ENCODE measurements around the gene MED12L. TPM values are rescaled to one million over a fixed set of nuclear protein-coding genes. Genes with fewer than 3 reads are reported as not detected.
"Not testable (repeated sequence)": the region's sequence is repeated elsewhere in the genome, so short reads cannot be mapped to it uniquely, and the experiment has no call there.

MED12L gene
- total RNA-seq, 2 donors from 2014 or later: 4.4 to 5.8 TPM

GRCh38 chr3:151076626-151077025 is 8.8 kb upstream of the MED12L start:
- H3K36me3 Mint-ChIP-seq (ENCODE audit: insufficient read depth in 2 of 2): no peaks in the 10 kb centered on the region
- H3K27me3 Mint-ChIP-seq (ENCODE audit: low read depth): peaks cover 21% of the 10 kb centered on the region
- H3K27ac Mint-ChIP-seq: no peak overlapping the region
- no peaks in the 10 kb centered on the region for H3K4me1 Mint-ChIP-seq (ENCODE audit: low read depth)
- ATAC-seq (replicated peaks in 1 of 2) (no peak), DNase-seq (no peak)
- no peaks in the 10 kb centered on the region for H3K9me3 Mint-ChIP-seq
- no peak overlapping the region for H3K4me3 Mint-ChIP-seq

DNA sequence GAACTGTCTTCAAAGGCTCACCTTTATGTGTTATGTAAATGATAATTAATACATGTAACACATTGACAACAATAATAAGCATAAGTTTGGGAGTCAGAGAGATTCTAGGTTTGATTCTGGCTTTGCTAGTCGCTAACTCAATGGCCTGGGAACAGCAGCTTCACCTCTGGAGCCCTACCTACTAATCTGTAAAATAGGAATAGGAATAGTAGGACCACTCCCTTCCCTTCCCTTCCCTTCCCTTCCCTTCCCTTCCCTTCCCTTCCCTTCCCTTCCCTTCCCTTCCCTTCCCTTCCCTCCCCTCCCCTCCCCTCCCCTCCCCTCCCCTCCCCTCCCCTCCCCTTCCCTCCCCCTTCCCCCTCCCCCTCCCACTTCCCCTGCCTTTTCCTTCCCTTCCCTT is 4.4 kb upstream of the MED12L start:
- not testable (repeated sequence) for H3K4me3 Mint-ChIP-seq; DNase-seq; H3K4me1 Mint-ChIP-seq (ENCODE audit: low read depth); ATAC-seq (replicated peaks in 1 of 2); H3K36me3 Mint-ChIP-seq (ENCODE audit: insufficient read depth in 2 of 2); H3K27ac Mint-ChIP-seq; H3K9me3 Mint-ChIP-seq
- H3K27me3 Mint-ChIP-seq (ENCODE audit: low read depth): peaks cover 45% of the 10 kb centered on the region

DNA sequence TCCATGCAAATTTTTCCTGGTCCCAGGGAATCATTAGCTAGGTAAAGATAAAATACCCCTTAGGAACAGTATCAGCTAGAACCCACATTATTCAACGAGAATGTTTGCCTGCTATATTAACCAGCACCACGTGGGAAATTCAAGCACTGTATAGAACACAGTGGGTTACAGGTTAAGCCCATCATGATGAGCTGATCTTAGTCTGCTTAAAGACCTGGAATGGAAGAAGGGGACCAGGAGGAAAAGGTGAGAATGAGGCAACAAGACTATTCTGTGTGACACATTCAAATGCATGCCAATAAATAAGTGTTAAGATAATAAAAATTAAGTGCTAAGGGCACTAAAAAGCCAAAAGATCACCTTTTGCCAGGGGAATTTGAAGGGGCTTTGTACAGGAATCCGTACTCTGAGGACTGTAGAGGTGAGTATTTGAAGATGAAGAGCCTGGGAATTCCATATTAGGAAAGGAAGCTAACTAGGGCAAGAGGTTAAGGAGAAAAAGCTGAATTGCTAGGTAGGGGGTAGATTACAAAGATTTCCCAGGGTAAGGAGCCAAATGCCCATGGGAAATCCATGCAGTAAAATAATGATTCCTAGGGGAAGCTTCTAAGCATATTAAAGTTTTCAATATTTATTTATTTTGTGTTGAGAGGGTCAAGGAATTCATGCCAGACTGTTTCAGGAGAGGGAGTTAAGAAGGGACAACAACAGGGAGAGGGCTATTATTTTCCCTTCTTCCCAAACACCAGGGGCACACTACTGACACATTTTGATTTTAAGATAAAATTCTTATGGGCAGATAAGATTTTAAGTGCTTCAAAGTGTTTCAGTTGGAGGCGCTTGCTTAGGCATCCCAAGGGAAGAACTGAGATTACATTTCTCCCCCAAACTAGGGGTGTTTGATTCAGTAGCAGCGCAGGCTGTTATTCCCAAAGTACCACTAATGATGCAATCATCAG is 2.3 kb upstream of the MED12L start:
- no peak overlapping the region for H3K4me3 Mint-ChIP-seq

DNA sequence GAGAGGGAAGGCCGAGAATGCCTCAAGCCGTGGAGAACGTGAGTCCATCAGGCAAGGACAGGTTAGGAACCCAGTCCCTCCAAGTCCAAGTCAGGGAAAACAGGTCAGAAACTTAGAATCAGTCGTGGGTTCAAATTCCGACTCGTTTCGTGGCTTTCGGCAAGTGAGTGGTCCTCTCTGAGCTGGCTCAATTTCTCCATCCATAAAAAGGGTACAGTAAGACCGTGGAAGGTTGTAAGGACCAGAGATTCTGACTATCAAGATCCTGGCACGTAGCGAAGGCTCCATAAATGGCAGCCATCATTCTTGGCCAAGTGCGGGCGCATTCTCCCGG is 604 bp upstream of the MED12L start:
- Mint-ChIP-seq H3K4me1 (ENCODE audit: low read depth) (peaks cover 4% of the 10 kb centered on the region), H3K9me3 (no peaks in the 10 kb centered on the region), H3K36me3 (ENCODE audit: insufficient read depth in 2 of 2) (peaks cover 3% of the 10 kb centered on the region in 2 donors), H3K4me3 (peak overlapping the region; percentile 73 to 78), H3K27me3 (ENCODE audit: low read depth) (peaks cover 53% of the 10 kb centered on the region), H3K27ac (no peak overlapping the region)
- DNase-seq: no peak
- ATAC-seq (replicated peaks in 1 of 2): no peak

More for the DNA sequence above, 2.3 kb upstream of the MED12L start:
- DNase-seq (no peak), ATAC-seq (replicated peaks in 1 of 2) (no peak)
- Mint-ChIP-seq H3K9me3 (no peaks in the 10 kb centered on the region), H3K27ac (no peak overlapping the region), H3K27me3 (ENCODE audit: low read depth) (peaks cover 62% of the 10 kb centered on the region), H3K4me1 (ENCODE audit: low read depth) (peaks cover 4% of the 10 kb centered on the region), H3K36me3 (ENCODE audit: insufficient read depth in 2 of 2) (peaks cover 3% of the 10 kb centered on the region in 2 donors)

DNA sequence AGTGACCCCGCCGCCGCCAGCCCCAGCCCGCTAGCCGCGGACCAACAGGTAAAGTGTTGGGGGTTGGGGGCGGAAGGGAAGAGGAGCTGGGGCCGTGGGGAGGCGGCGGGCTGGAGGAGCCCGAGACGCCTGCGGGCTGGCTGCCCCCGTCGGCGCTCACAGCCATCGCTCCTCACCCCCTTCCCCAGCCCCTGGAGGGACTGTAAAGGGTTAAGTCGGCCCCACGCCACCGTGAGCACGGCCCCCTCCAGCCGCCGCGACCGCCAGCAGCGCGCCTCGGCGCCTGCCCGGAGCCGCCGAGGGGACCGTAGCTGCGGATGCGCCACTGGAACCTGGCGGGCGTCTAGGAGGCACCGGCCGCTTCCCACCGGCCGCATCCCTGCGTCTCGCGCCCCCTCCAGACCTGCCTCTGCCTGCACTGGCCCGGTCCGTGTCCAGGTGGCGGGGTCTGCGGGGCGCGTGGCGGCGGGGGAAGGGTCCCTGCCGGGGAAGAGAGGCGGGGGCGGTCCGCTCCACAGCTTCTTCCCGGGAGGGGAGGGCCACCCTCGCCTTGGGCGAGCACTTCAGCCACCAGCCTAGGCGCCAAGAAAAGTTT is 522 bp downstream of the MED12L start:
- ATAC-seq (replicated peaks in 1 of 2) (peak; percentile 41 to 47), DNase-seq (peak; percentile 38 to 41)
- no peaks in the 10 kb centered on the region for H3K9me3 Mint-ChIP-seq
- H3K4me1 Mint-ChIP-seq (ENCODE audit: low read depth): peaks cover 4% of the 10 kb centered on the region
- H3K27me3 Mint-ChIP-seq (ENCODE audit: low read depth): peaks cover 42% of the 10 kb centered on the region
- H3K27ac Mint-ChIP-seq: no peak overlapping the region
- H3K36me3 Mint-ChIP-seq (ENCODE audit: insufficient read depth in 2 of 2): peaks cover 3 to 5% of the 10 kb centered on the region in 2 donors
- peak overlapping the region; percentile 90 to 91 for H3K4me3 Mint-ChIP-seq

DNA sequence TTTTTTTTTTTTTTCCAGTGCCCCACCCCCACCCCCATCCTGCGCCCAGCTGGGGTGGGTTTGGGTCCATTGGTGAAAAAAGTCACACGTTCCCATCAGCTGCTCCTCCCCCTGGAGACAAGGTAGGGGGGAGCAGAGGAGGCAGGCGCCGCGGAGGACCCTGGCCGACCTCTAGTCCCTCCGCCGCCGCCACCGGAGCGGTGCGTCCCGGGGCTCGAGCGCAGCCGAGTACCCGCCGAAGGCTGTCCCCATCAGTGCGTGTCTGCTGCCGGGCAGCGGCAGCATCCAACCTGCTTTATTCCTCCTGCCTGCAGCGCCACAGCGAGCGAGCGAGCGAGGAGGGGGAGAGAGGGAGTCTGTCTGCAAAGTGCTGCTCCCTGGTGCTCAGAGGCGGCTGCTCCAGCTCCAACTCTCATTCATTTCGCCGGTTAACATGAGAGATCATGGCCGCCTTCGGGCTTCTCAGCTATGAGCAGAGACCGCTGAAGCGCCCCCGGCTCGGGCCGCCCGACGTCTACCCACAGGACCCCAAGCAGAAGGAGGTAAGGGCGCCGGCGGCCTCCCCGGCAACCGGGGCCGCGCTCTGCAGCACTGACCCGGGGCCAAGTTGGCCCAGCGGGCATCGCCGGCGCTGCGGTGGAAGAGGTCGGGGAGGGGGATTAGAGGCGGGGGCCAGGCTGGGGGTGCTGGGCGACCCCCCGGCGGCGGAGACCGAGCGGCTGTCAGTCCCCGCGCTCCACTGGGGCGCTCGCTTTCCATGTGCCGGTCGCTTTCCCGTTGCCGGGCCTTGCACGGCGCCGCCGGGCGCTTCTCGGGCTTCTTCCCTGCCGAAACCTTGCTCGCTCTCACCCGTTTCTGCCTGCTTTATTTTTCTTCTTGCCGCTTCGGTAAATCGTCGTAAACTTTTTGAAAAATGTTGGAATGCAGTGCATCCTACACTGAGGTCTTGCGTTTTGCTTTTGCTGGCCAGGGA is 1.3 kb downstream of the MED12L start:
- peaks cover 42% of the 10 kb centered on the region for H3K27me3 Mint-ChIP-seq (ENCODE audit: low read depth)
- H3K4me3 Mint-ChIP-seq: peak overlapping the region; percentile 90 to 91
- H3K27ac Mint-ChIP-seq: no peak overlapping the region
- peaks cover 3 to 5% of the 10 kb centered on the region in 2 donors for H3K36me3 Mint-ChIP-seq (ENCODE audit: insufficient read depth in 2 of 2)
- ATAC-seq (replicated peaks in 1 of 2): peak; percentile 83 to 86
- H3K4me1 Mint-ChIP-seq (ENCODE audit: low read depth): peaks cover 4% of the 10 kb centered on the region
- peak; percentile 72 to 81 for DNase-seq
- no peaks in the 10 kb centered on the region for H3K9me3 Mint-ChIP-seq

DNA sequence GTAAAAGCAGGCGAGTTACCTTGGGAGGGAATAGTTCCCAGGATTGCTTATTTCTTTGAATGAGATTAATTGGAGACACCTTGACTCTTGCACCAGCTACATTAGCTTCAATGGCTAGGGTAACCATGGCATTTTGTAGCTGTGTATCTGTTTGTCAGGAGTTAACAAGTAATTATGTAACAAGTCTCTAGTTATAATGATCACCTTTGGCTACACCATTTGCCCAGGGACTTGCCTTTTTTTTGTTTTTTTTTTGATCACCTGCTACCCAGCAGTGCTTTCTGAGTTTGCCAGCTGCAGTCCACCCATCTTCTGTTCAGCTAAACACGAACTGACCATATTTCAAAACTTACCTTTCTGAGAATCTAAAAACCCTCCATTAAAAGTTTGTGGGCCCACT is 2.2 kb downstream of the MED12L start:
- Mint-ChIP-seq H3K27ac (no peak overlapping the region), H3K4me3 (peak overlapping the region; percentile 73 to 90), H3K27me3 (ENCODE audit: low read depth) (peaks cover 48% of the 10 kb centered on the region), H3K36me3 (ENCODE audit: insufficient read depth in 2 of 2) (peaks cover 3 to 5% of the 10 kb centered on the region in 2 donors), H3K4me1 (ENCODE audit: low read depth) (peaks cover 4% of the 10 kb centered on the region), H3K9me3 (no peaks in the 10 kb centered on the region)
- DNase-seq (no peak), ATAC-seq (replicated peaks in 1 of 2) (no peak)

- ATAC-seq (replicated peaks in 1 of 2): no peak
- peaks cover 0 to 3% of the 10 kb centered on the region in 2 donors for H3K36me3 Mint-ChIP-seq (ENCODE audit: insufficient read depth in 2 of 2)
- no peak overlapping the region for H3K27ac Mint-ChIP-seq
- peaks cover 35% of the 10 kb centered on the region for H3K27me3 Mint-ChIP-seq (ENCODE audit: low read depth)
- no peak for DNase-seq
- no peak overlapping the region for H3K4me3 Mint-ChIP-seq
- no peaks in the 10 kb centered on the region for H3K9me3 Mint-ChIP-seq
- H3K4me1 Mint-ChIP-seq (ENCODE audit: low read depth): no peaks in the 10 kb centered on the region
Measured at GRCh38 chr3:151091685-151092345, 6.4 kb downstream of the MED12L start.

GRCh38 chr3:151093148-151093547 is 7.7 kb downstream of the MED12L start:
- Mint-ChIP-seq H3K36me3 (ENCODE audit: insufficient read depth in 2 of 2) (peaks cover 2 to 5% of the 10 kb centered on the region in 2 donors), H3K9me3 (peaks cover 0 to 2% of the 10 kb centered on the region in 2 donors), H3K4me1 (ENCODE audit: low read depth) (no peaks in the 10 kb centered on the region), H3K4me3 (no peak overlapping the region), H3K27ac (no peak overlapping the region), H3K27me3 (ENCODE audit: low read depth) (peaks cover 28% of the 10 kb centered on the region)
- ATAC-seq (replicated peaks in 1 of 2) (no peak), DNase-seq (no peak)

GRCh38 chr3:151093905-151094304 is 8.4 kb downstream of the MED12L start:
- Mint-ChIP-seq H3K4me3 (no peak overlapping the region), H3K27ac (no peak overlapping the region), H3K27me3 (ENCODE audit: low read depth) (peaks cover 31% of the 10 kb centered on the region), H3K36me3 (ENCODE audit: insufficient read depth in 2 of 2) (peaks cover 5 to 7% of the 10 kb centered on the region in 2 donors), H3K4me1 (ENCODE audit: low read depth) (no peaks in the 10 kb centered on the region), H3K9me3 (peaks cover 5 to 8% of the 10 kb centered on the region in 2 donors)
- no peak for DNase-seq
- no peak for ATAC-seq (replicated peaks in 1 of 2)

DNA sequence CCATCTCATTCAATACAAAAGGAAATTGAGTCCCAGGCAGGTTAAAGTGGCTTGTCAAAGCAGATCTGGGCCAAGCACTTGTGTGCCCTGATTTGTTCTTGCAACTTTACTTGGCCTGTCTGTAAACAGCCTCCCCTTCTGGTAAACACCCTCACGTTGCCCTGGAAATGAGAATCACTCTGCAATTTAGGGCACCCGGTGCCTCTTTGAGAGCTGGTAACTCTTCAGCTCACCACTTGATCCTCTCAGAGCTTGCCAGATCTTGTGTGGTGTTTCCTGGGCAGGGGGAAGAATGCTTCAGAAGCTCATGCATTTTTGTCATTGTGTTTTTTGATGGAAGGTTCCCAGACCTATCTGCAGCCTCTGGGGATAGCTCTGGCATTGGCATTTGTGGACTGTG is 11.3 kb downstream of the MED12L start:
- no peak for ATAC-seq (replicated peaks in 1 of 2)
- H3K9me3 Mint-ChIP-seq: peaks cover 7 to 9% of the 10 kb centered on the region in 2 donors

GRCh38 chr3:151100076-151100475 is 14.6 kb downstream of the MED12L start:
- H3K9me3 Mint-ChIP-seq: peaks cover 7 to 9% of the 10 kb centered on the region in 2 donors
- no peaks in the 10 kb centered on the region for H3K4me1 Mint-ChIP-seq (ENCODE audit: low read depth)
- DNase-seq: no peak
- peaks cover 2 to 8% of the 10 kb centered on the region in 2 donors for H3K36me3 Mint-ChIP-seq (ENCODE audit: insufficient read depth in 2 of 2)
- H3K27me3 Mint-ChIP-seq (ENCODE audit: low read depth): peaks cover 38% of the 10 kb centered on the region
- H3K4me3 Mint-ChIP-seq: no peak overlapping the region
- no peak overlapping the region for H3K27ac Mint-ChIP-seq
- ATAC-seq (replicated peaks in 1 of 2): no peak

More for the DNA sequence above, 11.3 kb downstream of the MED12L start:
- Mint-ChIP-seq H3K36me3 (ENCODE audit: insufficient read depth in 2 of 2) (peaks cover 2 to 8% of the 10 kb centered on the region in 2 donors), H3K27ac (no peak overlapping the region), H3K4me3 (no peak overlapping the region), H3K27me3 (ENCODE audit: low read depth) (peaks cover 54% of the 10 kb centered on the region), H3K4me1 (ENCODE audit: low read depth) (no peaks in the 10 kb centered on the region)
- no peak for DNase-seq

All from activated T-cell treated with anti-CD3 and anti-CD28 coated beads, Interleukin-2, amount 50 U/mL, for 72 hours (primary cell).